Iris pigment epithelial cell (primary cell): ENCODE measurements around the gene RAB26.

Experiments
- DNase-seq: peaks from one replicate; pipeline ENCODE4 v3.0.0-alpha.2; 2011; ENCODE audit warnings: low read depth

The RAB26 gene

DNA sequence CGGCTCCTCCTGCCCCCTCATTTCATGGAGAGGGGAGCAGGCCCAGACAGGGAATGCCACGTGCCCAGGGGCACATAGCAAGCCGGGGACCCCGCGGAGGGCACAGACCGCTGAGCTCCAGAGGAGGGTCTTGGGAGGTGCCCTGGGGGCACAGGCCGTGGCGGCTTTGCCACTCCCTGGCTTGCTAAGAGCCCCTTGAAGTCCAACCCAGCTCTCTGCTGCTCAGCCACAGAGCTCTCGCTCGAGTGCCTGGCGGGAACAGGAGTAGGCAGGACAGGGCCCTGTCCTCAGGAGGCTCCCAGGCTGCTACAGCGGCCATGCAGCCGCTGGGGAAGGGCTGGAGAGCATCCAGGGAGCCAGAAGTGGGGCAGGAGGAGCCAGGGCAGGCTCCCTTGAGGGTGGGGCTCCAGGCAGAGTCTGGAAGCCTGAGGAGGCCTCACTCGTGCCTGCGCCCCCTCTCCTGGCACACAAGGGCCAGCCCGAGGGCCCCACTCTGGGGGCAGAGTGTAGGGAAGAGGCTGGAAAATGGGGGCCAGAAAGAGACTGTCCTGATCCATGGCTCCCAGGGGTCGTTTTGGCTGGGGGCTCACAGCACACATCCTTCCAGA lies 4.4 kb upstream of the RAB26 start:
- no peak for DNase-seq

DNA sequence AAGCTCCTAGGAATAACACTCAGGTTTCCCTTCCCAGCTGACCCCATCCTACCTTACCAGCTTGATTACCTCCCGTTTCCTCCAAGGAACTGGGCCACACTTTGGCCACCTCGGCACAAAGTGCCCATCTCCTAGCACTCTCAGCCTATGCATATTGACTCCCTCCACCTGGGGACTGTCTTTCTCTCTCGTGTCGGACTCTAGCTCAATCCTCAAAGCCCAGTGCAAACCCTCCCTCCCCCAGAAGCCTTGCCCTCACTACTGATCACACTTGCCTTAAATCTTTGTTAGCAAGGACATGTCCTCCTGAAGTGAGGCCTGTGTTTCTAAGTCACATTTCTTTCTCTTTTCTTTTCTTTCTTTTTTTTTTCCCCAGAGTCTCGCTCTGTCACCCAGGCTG lies 2.6 kb upstream of the RAB26 start:
- DNase-seq: no peak

GRCh38 chr16:2147378-2147777 lies 1.0 kb upstream of the RAB26 start:
- no peak for DNase-seq

DNA sequence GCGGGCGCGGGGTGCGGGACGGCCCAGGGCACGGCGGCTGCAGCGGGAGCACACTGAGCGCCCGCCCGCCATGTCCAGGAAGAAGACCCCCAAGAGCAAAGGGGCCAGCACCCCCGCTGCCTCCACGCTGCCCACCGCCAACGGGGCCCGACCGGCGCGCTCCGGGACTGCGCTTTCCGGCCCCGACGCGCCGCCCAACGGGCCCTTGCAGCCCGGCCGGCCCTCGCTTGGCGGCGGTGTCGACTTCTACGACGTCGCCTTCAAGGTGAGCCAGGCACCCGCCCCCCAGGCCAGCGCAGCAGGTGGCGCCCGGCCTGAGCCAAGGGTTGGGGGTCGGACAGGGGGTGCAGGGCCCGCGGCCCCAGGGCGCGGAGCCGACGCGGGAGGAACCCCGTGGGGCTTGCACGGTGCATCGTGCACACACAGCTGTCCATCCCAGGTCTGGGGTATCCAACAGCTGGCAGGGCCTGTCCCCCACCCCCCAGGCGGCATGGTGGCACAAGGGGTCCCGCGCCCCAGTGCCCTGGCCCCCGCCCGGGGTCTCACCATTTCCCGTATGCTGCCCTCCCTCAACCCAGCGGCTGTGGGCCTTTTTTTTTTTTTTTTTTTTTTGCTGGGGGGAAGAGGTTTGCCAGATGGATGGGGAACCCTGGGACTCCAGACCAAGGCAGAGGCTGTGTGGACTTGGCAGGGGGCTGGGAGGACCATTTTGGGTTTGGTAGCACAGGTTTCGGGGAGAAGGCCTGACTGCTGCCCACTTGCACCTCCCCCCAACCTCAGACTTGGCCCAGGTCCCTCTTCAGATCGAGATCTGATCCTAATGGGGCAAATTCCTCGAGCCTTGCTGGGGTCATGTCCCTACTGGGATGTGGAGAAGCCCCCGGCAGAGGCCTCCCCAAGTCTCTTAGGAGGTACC lies 547 bp downstream of the RAB26 start:
- DNase-seq: no peak

- DNase-seq: no peak
Measured at GRCh38 chr16:2149630-2150417, 1.4 kb downstream of the RAB26 start.

- no peak for DNase-seq
Measured at GRCh38 chr16:2150418-2151187, 2.2 kb downstream of the RAB26 start.

GRCh38 chr16:2151188-2152091 lies 3.0 kb downstream of the RAB26 start:
- DNase-seq: no peak

DNA sequence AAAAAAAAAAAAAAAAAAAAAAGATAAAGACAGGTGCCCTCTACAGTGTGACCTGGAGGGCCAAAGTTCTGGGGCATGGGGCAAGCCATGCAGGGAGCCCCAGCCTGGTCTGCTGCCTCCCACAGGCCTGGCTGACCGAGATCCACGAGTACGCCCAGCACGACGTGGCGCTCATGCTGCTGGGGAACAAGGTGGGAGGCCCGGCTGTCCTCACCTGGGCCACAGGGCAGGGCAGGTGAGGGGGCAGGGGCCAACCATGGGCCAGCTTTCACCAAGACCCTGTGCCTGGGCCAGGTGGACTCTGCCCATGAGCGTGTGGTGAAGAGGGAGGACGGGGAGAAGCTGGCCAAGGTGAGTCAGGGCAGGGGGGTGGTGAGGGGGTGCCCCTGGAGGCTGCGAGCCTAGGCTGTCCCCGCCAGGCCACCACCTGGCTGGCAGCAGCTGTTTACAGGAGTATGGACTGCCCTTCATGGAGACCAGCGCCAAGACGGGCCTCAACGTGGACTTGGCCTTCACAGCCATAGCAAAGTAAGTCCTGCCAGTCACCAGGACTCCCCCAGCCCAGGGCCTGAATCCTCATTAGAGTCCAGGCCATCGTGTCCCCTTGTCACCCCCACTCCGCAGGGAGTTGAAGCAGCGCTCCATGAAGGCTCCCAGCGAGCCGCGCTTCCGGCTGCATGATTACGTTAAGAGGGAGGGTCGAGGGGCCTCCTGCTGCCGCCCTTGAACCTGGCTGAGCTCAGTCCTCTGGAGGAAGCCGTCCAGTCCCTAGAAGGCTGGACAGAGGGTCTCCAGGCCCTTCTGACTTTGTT lies 4.5 kb downstream of the RAB26 start:
- DNase-seq: no peak

GRCh38 chr16:2154533-2155090 lies 6.2 kb downstream of the RAB26 start:
- DNase-seq: no peak

GRCh38 chr16:2155091-2155950 lies 6.9 kb downstream of the RAB26 start, which contains the start of gene TRAF7:
TRAF7 (plus strand) TSS chr16:2155782; CDS start chr16:2163921, 8,139 bp downstream.
- peak; percentile 100 for DNase-seq

DNA sequence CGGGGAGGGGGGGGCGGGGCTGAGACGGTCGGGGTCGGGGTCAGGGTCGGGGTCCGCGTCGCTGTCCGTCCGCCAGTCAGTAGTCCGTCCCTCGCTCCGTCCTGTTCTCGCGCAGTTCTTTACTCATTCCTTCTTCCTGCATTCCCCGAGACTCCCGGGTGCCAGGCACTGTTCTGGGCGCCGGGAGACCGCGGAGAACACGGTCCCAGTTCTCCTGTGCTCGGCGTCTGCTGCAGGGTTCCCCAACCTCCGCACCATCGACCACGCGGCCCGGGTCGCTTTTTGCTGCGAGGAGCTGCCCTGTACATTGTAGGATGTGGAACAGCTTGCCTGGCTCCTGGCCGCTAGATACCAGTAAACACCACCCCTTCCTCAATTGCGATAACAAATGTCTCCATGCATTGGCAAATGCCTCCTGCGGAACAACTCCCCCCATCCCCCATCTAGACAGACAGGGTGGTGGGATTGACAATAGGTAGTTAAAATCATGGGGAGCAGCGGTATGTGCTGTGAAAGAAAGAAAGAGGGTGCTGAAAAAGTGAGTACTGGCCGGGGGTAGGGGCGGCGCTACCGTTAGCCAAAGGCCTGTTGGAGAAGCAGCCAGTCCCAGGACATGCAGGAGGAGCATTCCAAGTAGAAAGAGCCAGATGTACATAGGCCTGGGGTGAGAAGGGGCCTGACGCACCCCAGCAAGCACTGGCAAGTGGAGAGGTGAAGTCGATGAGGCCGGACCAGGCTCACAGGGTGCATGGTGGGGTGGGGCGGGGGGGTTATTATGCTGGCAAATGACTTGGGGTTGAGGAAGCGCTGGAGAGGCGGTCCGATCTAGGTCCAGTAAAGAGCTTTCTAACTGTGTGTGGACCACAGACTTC lies 7.8 kb downstream of the RAB26 start:
- peak; percentile 82 for DNase-seq

DNA sequence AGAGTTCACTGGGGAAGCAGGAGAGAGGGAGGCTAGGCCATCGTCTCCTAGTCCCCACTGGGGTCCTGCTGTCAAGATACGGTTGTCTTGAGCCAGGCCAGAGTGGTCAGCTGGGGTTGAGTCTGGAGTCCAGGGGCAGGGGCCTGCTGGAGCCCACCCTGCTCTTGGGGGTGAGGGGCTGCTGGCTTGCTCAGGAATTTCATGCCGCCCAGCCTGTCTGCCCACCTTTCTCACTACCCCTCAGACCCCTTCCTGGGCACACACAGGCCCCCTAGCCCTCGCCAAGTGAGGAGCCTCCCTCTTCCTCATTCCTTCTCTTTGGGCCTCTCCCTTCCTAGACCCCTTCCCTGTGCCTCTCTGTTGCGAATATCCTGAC lies 8.4 kb downstream of the RAB26 start:
- no peak for DNase-seq

DNA sequence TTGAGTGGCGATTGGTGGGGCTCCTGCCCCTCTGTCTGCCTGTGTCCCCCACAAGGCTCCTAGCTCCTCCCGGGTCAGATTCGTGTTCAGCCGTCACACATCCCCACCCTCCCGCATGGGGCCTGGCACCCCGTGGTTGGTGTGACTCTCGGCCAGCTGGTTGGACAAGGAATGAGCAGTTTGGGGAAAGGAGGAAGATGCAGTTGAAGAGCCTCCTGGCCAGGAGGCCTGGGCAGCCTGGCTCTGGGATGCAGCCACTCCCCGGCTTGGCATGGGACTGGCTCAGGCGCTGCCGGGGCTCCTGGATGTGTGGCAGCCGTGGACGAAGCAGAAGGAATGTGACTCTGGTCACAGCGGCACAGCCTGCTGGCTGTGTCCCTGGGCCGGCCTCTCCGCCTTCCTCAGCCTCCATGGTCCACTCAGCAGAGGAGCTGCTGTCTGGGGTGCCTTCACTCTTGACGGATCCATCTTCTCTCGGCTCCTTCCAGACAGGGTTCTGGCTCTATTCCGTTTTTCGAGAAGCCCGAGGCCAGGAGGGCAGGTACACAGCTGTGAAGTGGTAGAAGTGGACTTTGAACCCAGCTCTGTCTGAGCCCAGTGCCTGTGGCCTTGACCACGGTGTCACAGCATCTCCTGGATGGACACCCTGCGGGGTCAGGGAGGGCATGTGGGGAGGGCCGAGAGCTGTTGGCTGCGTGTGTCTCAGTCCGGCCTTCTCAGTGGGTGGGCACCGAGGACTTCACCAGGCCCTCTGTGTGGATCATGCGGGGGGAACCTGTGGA lies 9.2 kb downstream of the RAB26 start:
- no peak for DNase-seq

GRCh38 chr16:2158262-2158638 lies 9.8 kb downstream of the RAB26 start:
- no peak for DNase-seq

DNA sequence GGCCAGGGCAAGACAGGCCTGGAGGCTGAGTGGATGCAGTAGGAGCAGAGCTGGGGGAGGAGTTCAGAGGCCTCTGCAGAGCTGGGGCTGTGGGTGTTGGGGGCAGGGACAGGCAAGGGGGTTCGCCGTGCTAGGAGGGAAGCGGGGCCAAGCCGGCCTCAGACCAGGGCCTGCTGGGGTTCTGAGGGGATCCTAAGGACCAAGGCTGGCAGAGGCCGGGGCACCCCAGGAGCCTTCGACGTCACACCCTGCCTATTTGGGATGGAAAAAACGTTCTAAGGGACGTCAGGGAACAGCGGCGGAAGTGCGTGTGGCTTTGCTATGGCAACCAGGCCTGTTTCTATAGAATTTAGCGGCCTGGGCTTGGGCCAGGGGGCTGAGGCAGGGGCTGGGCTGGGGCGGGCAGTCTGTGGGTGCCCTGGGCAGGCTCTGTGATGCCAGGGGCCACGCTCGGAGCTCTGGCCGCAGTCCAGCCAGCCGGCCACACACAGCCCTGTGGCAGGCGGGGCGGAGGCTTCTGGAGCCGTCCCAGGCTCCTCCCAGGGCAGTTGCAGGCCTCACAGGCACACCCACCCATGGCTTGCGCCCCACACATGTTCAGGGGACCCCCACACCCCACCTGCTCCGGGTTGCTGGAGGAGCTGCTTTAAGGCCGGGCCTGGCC lies 10.9 kb downstream of the RAB26 start:
- peak; percentile 47 for DNase-seq

DNA sequence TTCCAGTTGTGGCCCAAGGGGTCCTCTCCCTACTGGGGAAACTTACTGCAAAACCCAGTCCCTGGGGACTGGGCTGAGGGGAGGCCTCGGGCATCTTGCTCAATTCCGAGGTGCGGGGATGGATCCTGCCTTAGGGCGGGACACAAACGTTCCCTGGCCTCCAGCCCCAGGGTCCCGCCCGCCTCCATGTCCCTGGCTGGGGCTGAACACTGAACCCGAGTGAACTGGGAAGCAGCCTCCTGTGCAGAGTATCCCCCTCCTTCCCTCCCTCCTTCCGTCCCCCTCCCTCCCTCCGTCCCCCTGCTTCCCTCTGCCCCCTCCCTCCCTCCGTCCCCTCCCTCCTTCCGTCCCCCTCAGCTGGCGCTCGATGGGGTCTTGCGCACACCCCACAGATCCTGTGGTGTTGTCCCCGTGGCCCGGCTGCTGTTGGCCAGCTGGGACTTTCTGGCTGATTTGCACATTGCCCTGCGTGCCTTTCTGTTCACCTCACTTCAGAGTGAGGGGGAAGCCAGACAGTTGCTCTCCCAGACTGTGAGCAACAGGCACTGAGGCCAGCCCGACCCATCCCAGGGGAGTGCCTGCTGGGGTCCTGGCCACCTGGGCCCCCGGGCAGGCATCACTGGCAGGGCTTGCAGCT lies 12.6 kb downstream of the RAB26 start:
- DNase-seq: peak; percentile 70
